Natural killer cell (primary cell): ENCODE data around the gene MKS1. TPM values are rescaled to one million over a fixed set of nuclear protein-coding genes. Genes with fewer than 3 reads are reported as not detected.

ENCODE experiments used
- ATAC-seq, 3 donors: fragments of 150-1000 bp in 2 of 3; fragments of 200-7000 bp in 1 of 3; cut with Tn5 transposase; 1 replicate in 1 of 3; 2 replicates in 2 of 3; pipeline ENCODE4 v1.10.0; 2021; ENCODE audit warnings: mild to moderate bottlenecking in 2 of 3, moderate library complexity in 2 of 3
- DNase-seq, 2 donors: peaks; one replicate each; pipeline versions ENCODE4 v3.0.0 to v3.0.0-alpha.2; 2013 to 2021; ENCODE audit warnings: mixed read lengths in 1 of 2
- H3K27ac ChIP-seq: one replicate; pipeline ENCODE4 v1.5.1; 2013; ENCODE audit warnings: mild to moderate bottlenecking, low read length
- H3K27me3 ChIP-seq: one replicate; pipeline ENCODE4 v1.6.1; 2013; ENCODE audit warnings: low read length; ENCODE audit not compliant: control insufficient read depth, insufficient read depth
- H3K36me3 ChIP-seq: one replicate; pipeline ENCODE4 v1.6.1; 2013; ENCODE audit warnings: low read length; ENCODE audit not compliant: control insufficient read depth, insufficient read depth
- H3K4me1 ChIP-seq: one replicate; pipeline ENCODE4 v1.6.1; 2013; ENCODE audit warnings: low read length; ENCODE audit not compliant: control insufficient read depth, insufficient read depth
- H3K4me3 ChIP-seq: one replicate; pipeline ENCODE4 v1.5.1; 2013; ENCODE audit warnings: low read length
- H3K9me3 ChIP-seq: one replicate; pipeline ENCODE4 v1.6.1; 2013; ENCODE audit warnings: low read length; ENCODE audit not compliant: control insufficient read depth, insufficient read depth
- H3K27ac Mint-ChIP-seq, 2 donors: one replicate each; pipeline ENCODE4 v1.8.0; 2022; ENCODE audit warnings: mild to moderate bottlenecking in 2 of 2, mixed read lengths in 2 of 2, moderate library complexity in 1 of 2
- H3K27me3 Mint-ChIP-seq, 2 donors: one replicate each; pipeline ENCODE4 v1.8.0; 2022; ENCODE audit warnings: low read depth in 2 of 2, mixed read lengths in 2 of 2
- H3K36me3 Mint-ChIP-seq: one replicate; pipeline ENCODE4 v1.8.0; 2022; ENCODE audit warnings: mixed read lengths
- H3K4me1 Mint-ChIP-seq, 2 donors: one replicate each; pipeline ENCODE4 v1.8.0; 2022; ENCODE audit warnings: mixed read lengths in 2 of 2
- H3K4me3 Mint-ChIP-seq: one replicate; pipeline ENCODE4 v1.8.0; 2022; ENCODE audit warnings: mild to moderate bottlenecking, moderate library complexity, mixed read lengths
- H3K9me3 Mint-ChIP-seq, 2 donors: one replicate each; pipeline ENCODE4 v1.8.0; 2022; ENCODE audit warnings: mixed read lengths in 2 of 2
- WGBS: methylation state at CpG from one replicate; pipeline ENCODE4 v1.1.7; 2013; ENCODE audit warnings: missing lambda C conversion rate; ENCODE audit not compliant: insufficient coverage; 5-methylcytosine and 5-hydroxymethylcytosine counted together
- intact Hi-C: fragments of 100-400 bp; cut with micrococcal nuclease; formaldehyde crosslinking; loops from one replicate; pipeline ENCODE4 v1.14.2; 2022
- total RNA-seq, 4 donors: library from RNA; stranded (reverse); fragments of 120-200 nt in 1 of 4; gene quantifications; one replicate each; pipeline versions ENCODE4 v1.2.3 to v1.2.4, GENCODE V29; 2013 to 2022
- TF ChIP-seq, protein P1 (sequence below): fragments of 200-600 bp; IDR thresholded peaks from one replicate; pipeline ENCODE4 v1.8.0; 2022; ENCODE audit warnings: antibody characterized with exemption

The MKS1 gene
- total RNA-seq, 3 donors from 2014 or later (not counting 1 experiment from before 2014, with no cell fraction given): 4.5 to 10.7 (median 8.5) TPM

DNA sequence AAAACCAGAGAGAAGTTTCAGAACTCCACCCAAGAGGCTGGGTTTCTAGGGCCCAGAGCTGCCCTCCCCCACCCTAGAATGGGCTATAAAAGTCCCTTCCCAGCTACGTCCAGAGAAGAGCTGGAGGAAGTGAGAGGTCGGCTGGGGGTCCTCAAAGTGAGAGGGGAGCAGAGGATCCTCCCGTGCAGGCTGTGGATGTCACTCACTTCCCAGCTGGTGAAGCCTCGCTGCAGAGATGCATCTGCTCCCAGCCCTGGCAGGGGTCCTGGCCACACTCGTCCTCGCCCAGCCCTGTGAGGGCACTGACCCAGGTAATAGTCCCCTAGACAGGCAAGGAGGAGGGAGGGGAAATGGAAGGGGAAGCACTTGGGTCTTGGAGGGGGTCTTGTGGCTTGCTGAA is 26.4 kb downstream of the MKS1 start, which contains the start of gene EPX:
Gene EPX, plus strand, starts transcription at position 115 of the 400 bp plus-strand sequence. Its CDS starts 121 bp downstream, at position 236.
- Histone ChIP-seq H3K27me3 (no peaks in the 10 kb centered on the region), H3K36me3 (no peaks in the 10 kb centered on the region), H3K4me3 (no peak within 1 kb of the TSS), H3K4me1 (no peaks in the 10 kb centered on the region), H3K27ac (no peak within 1 kb of the TSS), H3K9me3 (no peaks in the 10 kb centered on the region)
- ATAC-seq (no peak), DNase-seq (no peak)
- no peaks in the 10 kb centered on the region for H3K36me3 Mint-ChIP-seq
- no peaks in the 10 kb centered on the region for H3K9me3 Mint-ChIP-seq
- intact Hi-C loops: no loop called here
- H3K27ac Mint-ChIP-seq: no peak within 1 kb of the TSS
- H3K4me1 Mint-ChIP-seq: no peaks in the 10 kb centered on the region
- TF ChIP-seq, protein P1, sequence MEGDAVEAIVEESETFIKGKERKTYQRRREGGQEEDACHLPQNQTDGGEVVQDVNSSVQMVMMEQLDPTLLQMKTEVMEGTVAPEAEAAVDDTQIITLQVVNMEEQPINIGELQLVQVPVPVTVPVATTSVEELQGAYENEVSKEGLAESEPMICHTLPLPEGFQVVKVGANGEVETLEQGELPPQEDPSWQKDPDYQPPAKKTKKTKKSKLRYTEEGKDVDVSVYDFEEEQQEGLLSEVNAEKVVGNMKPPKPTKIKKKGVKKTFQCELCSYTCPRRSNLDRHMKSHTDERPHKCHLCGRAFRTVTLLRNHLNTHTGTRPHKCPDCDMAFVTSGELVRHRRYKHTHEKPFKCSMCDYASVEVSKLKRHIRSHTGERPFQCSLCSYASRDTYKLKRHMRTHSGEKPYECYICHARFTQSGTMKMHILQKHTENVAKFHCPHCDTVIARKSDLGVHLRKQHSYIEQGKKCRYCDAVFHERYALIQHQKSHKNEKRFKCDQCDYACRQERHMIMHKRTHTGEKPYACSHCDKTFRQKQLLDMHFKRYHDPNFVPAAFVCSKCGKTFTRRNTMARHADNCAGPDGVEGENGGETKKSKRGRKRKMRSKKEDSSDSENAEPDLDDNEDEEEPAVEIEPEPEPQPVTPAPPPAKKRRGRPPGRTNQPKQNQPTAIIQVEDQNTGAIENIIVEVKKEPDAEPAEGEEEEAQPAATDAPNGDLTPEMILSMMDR: no peak
- 64% methylated on average over 6 of the region's 6 CpGs for WGBS
- H3K27me3 Mint-ChIP-seq: peaks cover 8 to 14% of the 10 kb centered on the region in 2 donors
- no peak within 1 kb of the TSS for H3K4me3 Mint-ChIP-seq

DNA sequence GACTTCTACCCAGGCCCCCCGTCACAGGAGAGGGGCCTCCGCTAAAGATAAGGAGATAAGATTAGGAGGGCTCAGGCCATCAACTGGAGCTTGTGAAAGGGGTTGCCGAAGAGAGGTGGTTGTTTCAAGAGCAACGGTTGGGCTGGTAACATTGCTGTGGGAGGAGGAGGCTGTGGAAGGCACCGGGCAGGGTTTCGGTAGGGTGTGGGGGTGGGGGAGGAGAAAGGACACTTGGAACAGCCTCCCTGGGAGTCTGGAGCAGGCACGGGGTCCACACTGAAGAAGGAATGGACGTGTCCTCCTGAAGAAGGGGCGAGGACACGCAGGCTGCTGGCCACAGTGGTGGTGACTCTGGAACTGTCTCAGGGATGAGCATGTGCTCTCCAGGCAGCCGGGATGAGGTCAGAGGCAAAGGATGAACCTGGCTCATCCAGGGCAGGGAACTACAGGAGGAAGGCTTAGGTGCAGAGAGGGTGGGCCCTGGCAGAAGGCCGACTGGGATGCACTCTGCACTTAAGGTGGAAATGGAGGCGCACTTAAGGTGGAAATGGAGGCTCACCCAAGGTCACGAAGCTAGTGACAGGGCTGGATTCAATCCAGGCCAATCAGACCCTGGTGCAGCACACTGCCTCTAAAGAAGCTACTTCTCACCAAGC is 27.7 kb downstream of the MKS1 start:
- no peak overlapping the region for H3K4me3 Mint-ChIP-seq

DNA sequence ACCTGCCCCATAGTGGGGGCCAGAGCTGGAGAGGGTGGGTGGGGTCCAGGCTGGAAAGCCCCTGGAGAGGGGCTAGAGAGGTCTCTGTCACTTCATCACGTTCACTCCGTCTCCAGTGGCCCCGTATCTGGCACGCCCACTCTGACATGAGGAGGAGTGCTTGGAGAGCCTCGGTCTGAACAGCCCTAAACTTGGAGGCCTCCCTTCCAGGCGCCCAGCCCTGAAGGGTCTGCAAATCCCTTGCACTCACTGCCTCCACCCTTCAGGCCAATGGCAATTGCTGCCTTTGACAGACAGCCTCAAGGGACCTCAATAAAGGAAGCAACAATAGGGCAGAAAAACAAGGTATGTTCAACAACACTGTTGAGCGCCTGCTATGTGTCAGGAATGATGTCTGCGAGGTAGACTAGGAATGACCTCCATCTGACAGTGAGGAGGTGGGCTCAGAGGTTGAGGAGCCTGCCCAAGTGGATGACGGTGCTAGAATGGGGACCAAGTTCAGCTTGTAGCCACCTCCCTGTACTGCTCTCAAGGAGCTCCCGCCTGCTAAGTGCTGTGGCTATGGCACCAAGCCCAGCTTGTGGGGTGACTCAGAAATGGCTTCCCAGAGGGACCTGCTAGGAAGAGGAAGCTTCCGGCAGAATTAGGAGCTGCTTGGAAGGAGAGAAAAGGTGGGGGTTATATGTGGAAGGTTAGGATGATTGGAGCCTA is 29.5 kb downstream of the MKS1 start:
- Mint-ChIP-seq H3K4me1 (peaks cover 0 to 6% of the 10 kb centered on the region in 2 donors), H3K4me3 (no peak overlapping the region), H3K36me3 (no peaks in the 10 kb centered on the region), H3K27me3 (peaks cover 8 to 21% of the 10 kb centered on the region in 2 donors), H3K27ac (no peak overlapping the region), H3K9me3 (no peaks in the 10 kb centered on the region)
- no peaks in the 10 kb centered on the region for H3K36me3 ChIP-seq
- DNase-seq (no peak), ATAC-seq (no peak)
- H3K27ac ChIP-seq: no peak overlapping the region
- intact Hi-C loops: no loop called here
- H3K4me3 ChIP-seq: no peak overlapping the region
- no peaks in the 10 kb centered on the region for H3K4me1 ChIP-seq
- no peaks in the 10 kb centered on the region for H3K27me3 ChIP-seq
- TF ChIP-seq, protein P1: no peak
- 63% methylated on average over 11 of the region's 11 CpGs for WGBS
- H3K9me3 ChIP-seq: no peaks in the 10 kb centered on the region

More for the DNA sequence above, 27.7 kb downstream of the MKS1 start:
- H3K27me3 Mint-ChIP-seq: peaks cover 8 to 21% of the 10 kb centered on the region in 2 donors
- DNase-seq (no peak), ATAC-seq (no peak)
- H3K4me1 Mint-ChIP-seq: no peaks in the 10 kb centered on the region
- no peaks in the 10 kb centered on the region for H3K27me3 ChIP-seq
- no peak overlapping the region for H3K4me3 ChIP-seq
- H3K36me3 Mint-ChIP-seq: no peaks in the 10 kb centered on the region
- intact Hi-C loops: no loop called here
- WGBS: 76% methylated on average over 14 of the region's 14 CpGs
- no peaks in the 10 kb centered on the region for H3K9me3 ChIP-seq
- TF ChIP-seq, protein P1: no peak
- no peak overlapping the region for H3K27ac ChIP-seq
- no peak overlapping the region for H3K27ac Mint-ChIP-seq
- no peaks in the 10 kb centered on the region for H3K4me1 ChIP-seq
- H3K36me3 ChIP-seq: no peaks in the 10 kb centered on the region
- H3K9me3 Mint-ChIP-seq: no peaks in the 10 kb centered on the region
